Amniotic stem cell (primary cell): ENCODE results near the gene ARSA.

Experiments used
- DNase-seq: peaks from one replicate; lab custom pipeline; 2025; lab: John Stamatoyannopoulos, UW

ARSA gene

GRCh38 chr22:50604256-50605001 lies 23.5 kb downstream of the ARSA start:
- no peak for DNase-seq

- no peak for DNase-seq
Measured at GRCh38 chr22:50603511-50604255, 24.3 kb downstream of the ARSA start.

GRCh38 chr22:50602338-50602700 lies 25.6 kb downstream of the ARSA start:
- DNase-seq, result no peak

- no peak for DNase-seq
Measured at GRCh38 chr22:50601669-50602337, 26.1 kb downstream of the ARSA start.

- DNase-seq, result no peak
Measured at GRCh38 chr22:50600967-50601668, 26.8 kb downstream of the ARSA start.

GRCh38 chr22:50600538-50600937 lies 27.4 kb downstream of the ARSA start, which contains the start of gene MAPK8IP2:
MAPK8IP2 (plus strand) TSS chr22:50600793; CDS start chr22:50600819, 26 bp downstream.
- no peak for DNase-seq

- DNase-seq, result peak; percentile 22
Measured at GRCh38 chr22:50599816-50600455, 28.0 kb downstream of the ARSA start.

- no peak for DNase-seq
Measured at GRCh38 chr22:50597097-50597496, 30.9 kb downstream of the ARSA start.

GRCh38 chr22:50595189-50595588 lies 32.8 kb downstream of the ARSA start:
- no peak for DNase-seq

GRCh38 chr22:50587407-50587806 lies 40.5 kb downstream of the ARSA start:
- DNase-seq, result no peak

GRCh38 chr22:50586416-50586815 lies 41.5 kb downstream of the ARSA start:
- no peak for DNase-seq

GRCh38 chr22:50585781-50586180 lies 42.2 kb downstream of the ARSA start:
- no peak for DNase-seq

GRCh38 chr22:50585238-50585637 lies 42.7 kb downstream of the ARSA start:
- DNase-seq, result no peak

GRCh38 chr22:50584106-50585096 lies 43.6 kb downstream of the ARSA start:
- no peak for DNase-seq

GRCh38 chr22:50583294-50583861 lies 44.6 kb downstream of the ARSA start:
- no peak for DNase-seq

- DNase-seq, result peak; percentile 99
Measured at GRCh38 chr22:50582493-50583293, 45.3 kb downstream of the ARSA start, which contains the start of gene CHKB. CHKB (minus strand) TSS chr22:50582849; CDS start chr22:50582781, 68 bp downstream.

GRCh38 chr22:50581950-50582492 lies 45.9 kb downstream of the ARSA start:
- no peak for DNase-seq

- DNase-seq, result no peak
Measured at GRCh38 chr22:50581031-50581949, 46.7 kb downstream of the ARSA start.
